K562 (cell line): ENCODE results near the gene RNF223.

Experiments
- EP300 ChIP-seq: IDR thresholded peaks from 2 replicates; pipeline ENCODE4 v1.6.1; 2012; ENCODE audit warnings: low read length, improper control_type of control experiment
- EZH2 ChIP-seq: IDR thresholded peaks from 2 replicates; pipeline ENCODE4 v1.6.1; 2012; ENCODE audit warnings: low read depth, mild to moderate bottlenecking, inconsistent platforms, low read length, borderline replicate concordance
- NCOA1 ChIP-seq: fragments of 450-650 bp; IDR thresholded peaks from 2 replicates; pipeline ENCODE4 v1.6.1; 2016; ENCODE audit warnings: low read depth
- NCOA2 ChIP-seq, 2 experiments: fragments of 450-650 bp; IDR thresholded peaks; 2 replicates each; pipeline ENCODE4 v1.6.1; 2018; ENCODE audit warnings: mild to moderate bottlenecking in 2 of 2, moderate library complexity in 1 of 2; ENCODE audit not compliant: partially characterized antibody in 2 of 2
- NFIC ChIP-seq: fragments of 450-650 bp; IDR thresholded peaks from 2 replicates; pipeline ENCODE4 v1.6.1; 2017; ENCODE audit warnings: mild to moderate bottlenecking, inconsistent platforms
- PHB2 ChIP-seq: fragments of 450-650 bp; IDR thresholded peaks from 2 replicates; pipeline ENCODE4 v1.6.1; 2017; ENCODE audit warnings: low read depth
- POLR2A ChIP-seq: fragments of 450-650 bp; conservative IDR thresholded peaks from 2 replicates; pipeline ENCODE4 v1.6.1; 2016
- POLR2AphosphoS5 ChIP-seq: IDR thresholded peaks from 2 replicates; pipeline ENCODE4 v1.6.1; 2011; ENCODE audit warnings: mild to moderate bottlenecking, low read depth, low read length, moderate library complexity; ENCODE audit not compliant: control insufficient read depth, insufficient read depth
- TBP ChIP-seq: optimal IDR thresholded peaks from 2 replicates; pipeline ENCODE3; 2011; ENCODE audit warnings: low read depth, low read length, improper control_type of control experiment
- ZNF79 ChIP-seq: fragments of 250-450 bp; sonication (Bioruptor Pico); IDR thresholded peaks from 2 replicates; pipeline ENCODE4 v1.4.0; 2020; ENCODE audit warnings: low read depth, mild to moderate bottlenecking, moderate library complexity
- TF ChIP-seq, protein P1 (sequence below): IDR thresholded peaks from 3 replicates; pipeline ENCODE4 v1.6.1; 2011; ENCODE audit warnings: borderline replicate concordance, mild to moderate bottlenecking, moderate library complexity; ENCODE audit not compliant: insufficient read length; ENCODE audit errors: extremely low read depth
- TF ChIP-seq, protein P2 (sequence below), 3 experiments: IDR thresholded peaks in 2 of 3; conservative IDR thresholded peaks in 1 of 3; 2 replicates each; pipeline ENCODE4 v1.5.1; 2011 to 2012; ENCODE audit warnings: low read length in 3 of 3, mild to moderate bottlenecking in 3 of 3, control low read depth in 2 of 3, improper control_type of control experiment in 1 of 3, inconsistent platforms in 1 of 3, low read depth in 1 of 3, mixed read lengths in 1 of 3, moderate library complexity in 1 of 3; ENCODE audit not compliant: insufficient read depth in 2 of 3
- TF ChIP-seq, protein P3 (sequence below), 2 experiments: fragments of 450-650 bp; formaldehyde crosslinking in 1 of 2; IDR thresholded peaks; 2 replicates each; pipeline versions ENCODE4 v1.4.0 to v1.6.1; 2014 to 2020; ENCODE audit warnings: mild to moderate bottlenecking in 2 of 2, borderline replicate concordance in 1 of 2, low read depth in 1 of 2
- TF ChIP-seq, protein P4 (sequence below): sonication (generic); formaldehyde crosslinking; IDR thresholded peaks from 2 replicates; pipeline ENCODE4 v1.9.0; 2022; ENCODE audit warnings: mild to moderate bottlenecking, missing genetic modification reagents

DNA sequence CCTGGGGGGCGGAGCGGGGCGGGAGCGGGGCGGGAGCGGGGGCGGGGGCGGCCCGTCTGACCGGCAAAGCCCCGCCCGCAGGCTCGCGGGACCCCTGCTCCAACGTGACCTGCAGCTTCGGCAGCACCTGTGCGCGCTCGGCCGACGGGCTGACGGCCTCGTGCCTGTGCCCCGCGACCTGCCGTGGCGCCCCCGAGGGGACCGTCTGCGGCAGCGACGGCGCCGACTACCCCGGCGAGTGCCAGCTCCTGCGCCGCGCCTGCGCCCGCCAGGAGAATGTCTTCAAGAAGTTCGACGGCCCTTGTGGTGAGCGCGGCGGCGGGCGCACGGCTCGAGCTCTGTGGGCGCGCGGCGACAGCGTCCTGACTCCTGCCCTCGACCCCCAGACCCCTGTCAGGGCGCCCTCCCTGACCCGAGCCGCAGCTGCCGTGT is 33.0 kb downstream of the RNF223 start:
- TF ChIP-seq, protein P1, sequence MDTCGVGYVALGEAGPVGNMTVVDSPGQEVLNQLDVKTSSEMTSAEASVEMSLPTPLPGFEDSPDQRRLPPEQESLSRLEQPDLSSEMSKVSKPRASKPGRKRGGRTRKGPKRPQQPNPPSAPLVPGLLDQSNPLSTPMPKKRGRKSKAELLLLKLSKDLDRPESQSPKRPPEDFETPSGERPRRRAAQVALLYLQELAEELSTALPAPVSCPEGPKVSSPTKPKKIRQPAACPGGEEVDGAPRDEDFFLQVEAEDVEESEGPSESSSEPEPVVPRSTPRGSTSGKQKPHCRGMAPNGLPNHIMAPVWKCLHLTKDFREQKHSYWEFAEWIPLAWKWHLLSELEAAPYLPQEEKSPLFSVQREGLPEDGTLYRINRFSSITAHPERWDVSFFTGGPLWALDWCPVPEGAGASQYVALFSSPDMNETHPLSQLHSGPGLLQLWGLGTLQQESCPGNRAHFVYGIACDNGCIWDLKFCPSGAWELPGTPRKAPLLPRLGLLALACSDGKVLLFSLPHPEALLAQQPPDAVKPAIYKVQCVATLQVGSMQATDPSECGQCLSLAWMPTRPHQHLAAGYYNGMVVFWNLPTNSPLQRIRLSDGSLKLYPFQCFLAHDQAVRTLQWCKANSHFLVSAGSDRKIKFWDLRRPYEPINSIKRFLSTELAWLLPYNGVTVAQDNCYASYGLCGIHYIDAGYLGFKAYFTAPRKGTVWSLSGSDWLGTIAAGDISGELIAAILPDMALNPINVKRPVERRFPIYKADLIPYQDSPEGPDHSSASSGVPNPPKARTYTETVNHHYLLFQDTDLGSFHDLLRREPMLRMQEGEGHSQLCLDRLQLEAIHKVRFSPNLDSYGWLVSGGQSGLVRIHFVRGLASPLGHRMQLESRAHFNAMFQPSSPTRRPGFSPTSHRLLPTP = no peak
- TF ChIP-seq TBP = no peak
- TF ChIP-seq NCOA2 (IDR thresholded peaks at IDR 0.05; ENCODE audit: partially characterized antibody in 2 of 2) = no peak
- TF ChIP-seq, protein P2, sequence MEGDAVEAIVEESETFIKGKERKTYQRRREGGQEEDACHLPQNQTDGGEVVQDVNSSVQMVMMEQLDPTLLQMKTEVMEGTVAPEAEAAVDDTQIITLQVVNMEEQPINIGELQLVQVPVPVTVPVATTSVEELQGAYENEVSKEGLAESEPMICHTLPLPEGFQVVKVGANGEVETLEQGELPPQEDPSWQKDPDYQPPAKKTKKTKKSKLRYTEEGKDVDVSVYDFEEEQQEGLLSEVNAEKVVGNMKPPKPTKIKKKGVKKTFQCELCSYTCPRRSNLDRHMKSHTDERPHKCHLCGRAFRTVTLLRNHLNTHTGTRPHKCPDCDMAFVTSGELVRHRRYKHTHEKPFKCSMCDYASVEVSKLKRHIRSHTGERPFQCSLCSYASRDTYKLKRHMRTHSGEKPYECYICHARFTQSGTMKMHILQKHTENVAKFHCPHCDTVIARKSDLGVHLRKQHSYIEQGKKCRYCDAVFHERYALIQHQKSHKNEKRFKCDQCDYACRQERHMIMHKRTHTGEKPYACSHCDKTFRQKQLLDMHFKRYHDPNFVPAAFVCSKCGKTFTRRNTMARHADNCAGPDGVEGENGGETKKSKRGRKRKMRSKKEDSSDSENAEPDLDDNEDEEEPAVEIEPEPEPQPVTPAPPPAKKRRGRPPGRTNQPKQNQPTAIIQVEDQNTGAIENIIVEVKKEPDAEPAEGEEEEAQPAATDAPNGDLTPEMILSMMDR (IDR thresholded peaks at IDR 0.05 in 2 of 3, conservative IDR thresholded peaks at IDR 0.05 in 1 of 3; ENCODE audit: insufficient read depth in 2 of 3, low read depth in 1 of 3, low read length in 3 of 3) = no peak
- TF ChIP-seq, protein P3, sequence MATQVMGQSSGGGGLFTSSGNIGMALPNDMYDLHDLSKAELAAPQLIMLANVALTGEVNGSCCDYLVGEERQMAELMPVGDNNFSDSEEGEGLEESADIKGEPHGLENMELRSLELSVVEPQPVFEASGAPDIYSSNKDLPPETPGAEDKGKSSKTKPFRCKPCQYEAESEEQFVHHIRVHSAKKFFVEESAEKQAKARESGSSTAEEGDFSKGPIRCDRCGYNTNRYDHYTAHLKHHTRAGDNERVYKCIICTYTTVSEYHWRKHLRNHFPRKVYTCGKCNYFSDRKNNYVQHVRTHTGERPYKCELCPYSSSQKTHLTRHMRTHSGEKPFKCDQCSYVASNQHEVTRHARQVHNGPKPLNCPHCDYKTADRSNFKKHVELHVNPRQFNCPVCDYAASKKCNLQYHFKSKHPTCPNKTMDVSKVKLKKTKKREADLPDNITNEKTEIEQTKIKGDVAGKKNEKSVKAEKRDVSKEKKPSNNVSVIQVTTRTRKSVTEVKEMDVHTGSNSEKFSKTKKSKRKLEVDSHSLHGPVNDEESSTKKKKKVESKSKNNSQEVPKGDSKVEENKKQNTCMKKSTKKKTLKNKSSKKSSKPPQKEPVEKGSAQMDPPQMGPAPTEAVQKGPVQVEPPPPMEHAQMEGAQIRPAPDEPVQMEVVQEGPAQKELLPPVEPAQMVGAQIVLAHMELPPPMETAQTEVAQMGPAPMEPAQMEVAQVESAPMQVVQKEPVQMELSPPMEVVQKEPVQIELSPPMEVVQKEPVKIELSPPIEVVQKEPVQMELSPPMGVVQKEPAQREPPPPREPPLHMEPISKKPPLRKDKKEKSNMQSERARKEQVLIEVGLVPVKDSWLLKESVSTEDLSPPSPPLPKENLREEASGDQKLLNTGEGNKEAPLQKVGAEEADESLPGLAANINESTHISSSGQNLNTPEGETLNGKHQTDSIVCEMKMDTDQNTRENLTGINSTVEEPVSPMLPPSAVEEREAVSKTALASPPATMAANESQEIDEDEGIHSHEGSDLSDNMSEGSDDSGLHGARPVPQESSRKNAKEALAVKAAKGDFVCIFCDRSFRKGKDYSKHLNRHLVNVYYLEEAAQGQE (IDR thresholded peaks at IDR 0.05; ENCODE audit: borderline replicate concordance) = no peak
- TF ChIP-seq, protein P3 (CRISPR knock-in tag; IDR thresholded peaks at IDR 0.05; ENCODE audit: low read depth) = no peak
- TF ChIP-seq, protein P4, sequence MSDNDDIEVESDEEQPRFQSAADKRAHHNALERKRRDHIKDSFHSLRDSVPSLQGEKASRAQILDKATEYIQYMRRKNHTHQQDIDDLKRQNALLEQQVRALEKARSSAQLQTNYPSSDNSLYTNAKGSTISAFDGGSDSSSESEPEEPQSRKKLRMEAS = no peak
- no peak for TF ChIP-seq EZH2
- no peak for TF ChIP-seq NCOA1
- no peak for TF ChIP-seq POLR2A
- TF ChIP-seq POLR2AphosphoS5 = no peak
- no peak for TF ChIP-seq ZNF79 (CRISPR knock-in tag)
- TF ChIP-seq PHB2 = no peak
- TF ChIP-seq EP300 = no peak
- TF ChIP-seq NFIC = no peak
